Stimulated activated CD8-positive, alpha-beta memory T cell treated with anti-CD3 and anti-CD28 coated beads, Interleukin-15, amount 100 ng/mL, for 4 hours (primary cell): Measurements from ENCODE around the gene RNF152.

ENCODE experiments used
- DNase-seq, 2 donors: peaks; one replicate each; pipeline ENCODE4 v3.0.0-alpha.2; 2020; ENCODE audit warnings: low read depth in 2 of 2

RNF152 gene

DNA sequence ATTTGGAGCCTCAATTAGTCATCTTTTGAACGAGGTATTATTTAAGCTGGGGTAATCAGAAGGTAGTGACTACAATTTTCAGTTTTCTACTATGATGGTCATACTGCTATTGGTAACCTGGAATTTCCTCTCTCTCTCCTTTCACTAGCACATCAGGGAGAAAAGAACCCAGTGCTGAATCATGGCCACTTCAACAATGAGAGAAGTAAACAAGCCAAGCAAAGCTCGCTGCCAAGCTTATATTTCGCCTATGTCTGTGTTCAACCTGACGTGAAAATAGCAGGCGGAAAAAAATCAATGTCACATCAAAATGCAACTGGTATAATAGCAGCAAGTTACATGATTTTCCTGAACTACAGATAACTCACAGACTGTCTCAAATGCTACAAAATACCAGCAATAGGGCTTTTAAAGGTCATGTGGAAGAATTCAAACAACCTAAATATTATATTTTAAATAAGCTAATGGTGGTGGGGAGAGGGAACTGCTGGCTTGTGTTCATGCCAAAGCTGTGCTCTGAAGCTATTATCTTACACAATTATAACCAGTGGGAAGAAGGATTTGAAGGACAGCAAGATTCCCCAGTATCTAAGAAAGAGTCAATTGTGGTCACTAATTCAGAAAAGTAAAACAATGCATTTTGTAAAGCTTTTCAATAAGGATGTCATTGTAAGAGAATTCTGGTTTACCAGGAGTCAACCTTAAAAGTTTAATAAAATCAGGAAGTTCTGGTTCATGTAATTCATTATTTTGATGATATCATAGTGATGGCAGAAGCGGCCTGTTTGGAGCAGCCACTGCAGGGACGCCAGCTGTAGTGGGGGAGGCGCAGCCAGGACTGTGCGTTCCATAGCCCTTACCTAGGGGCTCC, 38.0 kb downstream of the RNF152 start:
- no peak for DNase-seq

DNA sequence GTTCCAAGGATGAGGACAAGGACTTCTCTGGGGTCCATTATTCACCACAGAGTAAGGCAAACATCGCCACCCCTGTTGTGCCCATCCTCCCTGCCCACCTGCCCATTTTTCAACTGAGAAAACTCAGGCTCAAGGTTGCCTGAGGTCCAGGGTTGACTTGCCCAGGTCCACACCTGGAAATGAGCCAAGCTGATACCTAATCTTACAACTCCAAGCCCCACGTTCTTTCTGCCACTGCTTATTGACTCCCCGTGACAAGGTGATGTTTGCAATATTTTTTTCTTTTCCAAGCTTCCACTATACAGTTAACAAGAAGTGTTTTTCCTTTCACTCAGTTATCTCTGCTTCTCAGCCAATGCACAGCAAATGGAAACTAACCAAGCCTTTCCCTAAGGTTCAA, 39.0 kb downstream of the RNF152 start:
- DNase-seq: no peak

DNA sequence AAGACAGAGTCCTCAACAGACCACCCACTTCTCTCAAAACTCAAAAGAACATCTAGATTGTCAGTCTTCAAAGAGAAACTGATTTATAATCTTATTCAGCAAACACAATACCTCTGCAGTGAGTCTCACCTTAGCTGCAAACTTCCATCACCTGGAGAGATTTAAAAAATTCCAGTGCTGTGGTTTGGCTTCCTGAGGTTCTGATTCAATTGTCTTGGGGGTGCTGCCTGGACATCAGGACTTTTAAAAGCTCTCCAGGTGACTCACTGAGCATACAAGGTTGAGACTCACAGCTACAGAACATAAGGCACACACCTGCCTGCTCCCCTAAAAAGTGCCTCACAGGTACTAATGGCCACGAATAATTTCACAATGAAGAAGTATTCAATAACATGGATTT, 40.3 kb downstream of the RNF152 start:
- no peak for DNase-seq

- no peak for DNase-seq
Measured at GRCh38 chr18:61851940-61852451, 40.8 kb downstream of the RNF152 start.

- DNase-seq: no peak
Measured at GRCh38 chr18:61851279-61851678, 41.5 kb downstream of the RNF152 start.

DNA sequence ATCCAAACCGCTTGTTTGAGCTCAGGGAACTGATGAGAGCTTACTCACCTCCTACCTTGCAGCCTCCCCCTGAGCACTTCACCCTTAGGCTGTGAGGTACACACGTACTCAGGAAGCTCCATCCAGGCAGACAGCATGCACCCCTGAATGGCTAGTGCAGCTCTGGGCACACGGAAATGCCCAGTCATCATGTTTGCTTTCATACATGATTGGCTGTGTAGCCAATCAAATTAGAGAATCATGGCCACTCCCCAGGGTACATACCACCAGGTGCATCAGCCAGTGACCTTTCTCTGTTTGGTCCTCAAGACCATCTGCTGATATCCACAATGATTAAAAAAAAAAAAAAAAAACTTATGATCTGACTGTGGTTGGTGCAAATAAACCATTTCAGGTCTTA, 42.1 kb downstream of the RNF152 start:
- DNase-seq: no peak

- DNase-seq: no peak
Measured at GRCh38 chr18:61847164-61847791, 45.5 kb downstream of the RNF152 start.

DNA sequence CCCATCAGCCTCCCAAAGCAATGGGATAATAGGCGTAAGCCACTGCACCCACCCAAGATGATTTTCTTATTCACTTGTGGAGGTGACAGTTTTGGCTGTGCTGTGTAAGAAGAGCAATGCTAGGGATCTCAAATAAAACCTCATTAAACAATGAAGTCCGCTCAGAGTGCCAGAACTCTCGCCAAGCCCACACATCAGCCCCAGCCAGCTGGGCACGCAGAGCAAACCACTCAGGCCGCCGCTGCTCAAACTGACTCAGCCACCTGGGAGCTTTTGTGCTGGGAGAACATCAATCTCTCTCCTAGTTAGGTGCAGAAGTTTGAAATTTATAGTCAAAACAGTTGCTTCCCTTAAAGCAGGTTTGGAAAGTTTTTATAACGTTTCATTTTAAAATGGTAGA, 47.6 kb downstream of the RNF152 start:
- no peak for DNase-seq

DNA sequence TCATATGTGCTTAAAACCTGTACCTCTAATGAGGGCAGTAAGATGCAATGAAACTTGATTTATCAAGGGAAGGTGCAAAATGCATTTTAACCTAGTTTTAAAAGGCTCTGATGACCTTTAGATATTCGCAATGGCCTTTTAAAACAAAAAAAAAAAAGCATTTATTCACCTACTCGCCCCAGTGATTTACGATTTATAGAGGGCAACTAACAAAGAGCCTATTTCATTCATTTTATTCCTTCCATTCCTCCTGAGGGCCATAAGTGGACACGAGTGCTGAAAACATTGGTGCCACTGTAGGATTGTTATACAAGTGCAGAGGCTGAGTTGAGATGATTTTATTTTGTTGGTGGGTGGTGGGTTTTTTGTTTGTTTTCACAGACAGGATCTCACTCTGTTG, 48.1 kb downstream of the RNF152 start:
- no peak for DNase-seq

DNA sequence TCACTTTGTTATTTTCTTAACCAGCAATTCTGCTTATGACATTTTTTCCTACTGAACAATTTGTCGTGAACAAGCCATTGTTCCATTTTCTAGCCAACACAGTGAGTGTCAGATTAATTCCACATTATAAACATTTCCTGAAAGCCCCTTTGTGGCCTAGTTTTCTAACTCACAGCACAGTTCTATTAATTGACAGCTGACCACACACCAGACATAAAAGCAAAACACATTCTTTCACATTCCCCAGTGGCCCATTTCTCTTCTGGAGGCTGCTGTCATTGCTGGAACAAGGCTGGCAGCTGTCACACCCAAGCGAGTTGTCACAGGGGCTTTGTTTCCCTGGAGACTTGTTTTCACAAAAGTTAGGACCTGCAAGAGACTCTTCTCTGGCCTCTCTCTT, 50.7 kb downstream of the RNF152 start:
- DNase-seq: no peak

GRCh38 chr18:61841706-61842105, 51.1 kb downstream of the RNF152 start:
- DNase-seq: no peak

DNA sequence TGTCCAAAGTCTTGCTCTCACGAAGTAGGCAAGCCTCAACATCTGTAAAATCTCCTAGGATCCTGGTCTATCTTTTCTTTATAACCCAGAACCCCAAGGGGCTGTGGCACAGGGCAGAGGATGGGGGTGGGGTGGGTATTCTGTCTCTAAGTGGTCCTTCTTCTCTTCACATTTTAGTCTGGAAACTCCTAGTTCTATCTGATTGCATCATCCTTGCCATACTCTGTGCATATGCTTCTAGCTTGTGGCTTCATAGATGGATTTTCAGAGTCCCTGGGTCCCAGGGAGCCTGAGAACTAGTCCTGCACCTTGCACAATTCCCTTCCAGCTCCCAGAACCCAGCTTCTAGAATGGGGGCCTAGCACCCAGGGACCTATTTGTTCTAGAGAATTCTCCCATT, 52.5 kb downstream of the RNF152 start:
- DNase-seq: no peak

DNA sequence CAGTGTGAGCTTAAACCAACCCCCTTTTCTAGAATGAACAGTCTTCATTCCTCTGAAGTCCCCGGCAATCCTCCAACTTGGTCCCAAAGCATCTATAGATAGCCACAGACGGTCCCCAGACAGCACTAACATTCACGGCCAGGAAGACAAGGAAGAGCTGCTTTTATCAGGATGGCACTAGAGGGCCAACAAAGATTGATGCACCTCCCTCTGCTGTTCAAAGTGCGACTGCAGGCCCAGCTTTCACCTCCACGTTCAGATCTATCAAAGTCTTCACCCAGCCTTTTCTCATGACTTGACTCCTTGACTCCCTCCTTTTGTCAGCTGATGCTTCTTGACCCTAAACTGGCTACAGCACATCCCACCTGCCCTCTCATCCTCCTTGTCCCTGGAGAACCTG, 54.3 kb downstream of the RNF152 start:
- no peak for DNase-seq

- no peak for DNase-seq
Measured at GRCh38 chr18:61833978-61834377, 58.8 kb downstream of the RNF152 start.

GRCh38 chr18:61833387-61833786, 59.4 kb downstream of the RNF152 start:
- DNase-seq: no peak

- DNase-seq: no peak
Measured at GRCh38 chr18:61832858-61833257, 59.9 kb downstream of the RNF152 start.

DNA sequence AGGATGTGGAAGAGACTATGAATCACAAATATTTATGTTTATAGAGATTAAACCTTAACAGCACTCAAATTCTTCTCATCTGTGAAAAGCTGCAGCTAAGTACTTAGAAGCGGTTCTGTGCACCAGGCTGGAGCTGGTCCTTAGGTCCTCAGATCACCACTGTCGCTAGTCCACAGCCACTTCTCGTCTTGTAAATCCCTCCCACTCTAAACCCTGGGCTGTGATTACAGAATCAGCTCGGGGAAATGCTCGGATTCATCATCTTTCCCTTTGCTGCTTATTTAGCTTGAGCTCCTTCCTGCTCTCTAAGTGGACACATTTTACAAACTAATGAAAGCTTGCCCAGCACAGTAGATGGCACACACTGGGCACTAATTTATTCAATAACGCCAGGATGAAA, 61.7 kb downstream of the RNF152 start:
- DNase-seq: no peak

- no peak for DNase-seq
Measured at GRCh38 chr18:61829108-61829507, 63.7 kb downstream of the RNF152 start.

DNA sequence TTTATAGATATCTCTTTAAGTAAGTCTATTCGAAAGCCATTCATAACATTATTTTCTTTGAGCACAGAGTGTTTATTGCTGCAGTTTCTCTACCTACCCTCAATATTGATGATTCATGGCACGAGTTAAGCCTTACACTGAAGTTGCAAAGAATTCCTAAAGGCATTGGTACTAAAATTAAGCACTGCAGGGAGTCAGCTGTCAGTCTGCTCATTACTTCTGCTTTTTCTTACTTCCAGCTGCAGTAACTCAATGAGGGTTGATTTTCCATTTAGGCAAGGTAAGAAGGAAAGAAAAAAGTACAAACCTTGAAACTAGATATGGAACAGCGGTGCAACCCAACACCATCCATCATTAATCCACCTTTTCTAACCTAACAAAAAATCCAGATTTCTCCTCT, 65.2 kb downstream of the RNF152 start:
- no peak for DNase-seq

GRCh38 chr18:61825386-61825785, 67.4 kb downstream of the RNF152 start:
- DNase-seq: no peak

- DNase-seq: no peak
Measured at GRCh38 chr18:61824733-61825363, 68.0 kb downstream of the RNF152 start.

DNA sequence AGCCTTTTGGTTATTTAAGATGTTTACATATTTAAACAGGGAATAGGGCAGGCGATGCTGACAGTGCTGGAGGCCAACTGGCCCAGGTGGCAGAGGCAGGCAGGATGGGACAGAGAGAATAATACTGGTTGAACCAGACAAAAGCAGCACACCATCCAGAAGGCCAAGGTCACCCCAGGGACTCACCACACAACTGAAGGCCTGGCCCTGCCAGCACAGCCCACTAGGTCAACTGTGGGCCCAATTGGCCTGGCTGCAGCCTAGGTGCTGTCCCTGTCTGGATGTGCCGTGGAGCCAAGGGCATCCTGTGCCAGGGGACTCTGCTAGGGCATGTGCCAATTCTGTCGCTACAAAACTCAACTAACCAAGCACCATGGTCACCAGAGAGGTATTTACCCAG, 69.2 kb downstream of the RNF152 start:
- no peak for DNase-seq

GRCh38 chr18:61822879-61823278, 69.9 kb downstream of the RNF152 start:
- DNase-seq: no peak
